NCI-H2107 (cell line): ENCODE data around the gene MYO10.

Source experiments
- DNase-seq: peaks from one replicate; lab custom pipeline; 2025; lab: John Stamatoyannopoulos, UW

The MYO10 gene

GRCh38 chr5:16943846-16944678 is 8.0 kb upstream of the MYO10 start:
- DNase-seq: no peak

- DNase-seq: no peak
Measured at GRCh38 chr5:16937503-16938161, 1.5 kb upstream of the MYO10 start.

GRCh38 chr5:16936989-16937438 is 926 bp upstream of the MYO10 start:
- DNase-seq: no peak

GRCh38 chr5:16935231-16936149 is 598 bp downstream of the MYO10 start:
- no peak for DNase-seq

- no peak for DNase-seq
Measured at GRCh38 chr5:16934677-16935153, 1.4 kb downstream of the MYO10 start.

- no peak for DNase-seq
Measured at GRCh38 chr5:16934123-16934522, 2.0 kb downstream of the MYO10 start.

GRCh38 chr5:16933337-16933736 is 2.8 kb downstream of the MYO10 start:
- no peak for DNase-seq

- DNase-seq: no peak
Measured at GRCh38 chr5:16932401-16932800, 3.7 kb downstream of the MYO10 start.

GRCh38 chr5:16931334-16932110 is 4.6 kb downstream of the MYO10 start:
- DNase-seq: no peak

- no peak for DNase-seq
Measured at GRCh38 chr5:16930496-16930895, 5.6 kb downstream of the MYO10 start.

- no peak for DNase-seq
Measured at GRCh38 chr5:16929831-16930230, 6.3 kb downstream of the MYO10 start.

- no peak for DNase-seq
Measured at GRCh38 chr5:16929347-16929746, 6.7 kb downstream of the MYO10 start.

- DNase-seq: no peak
Measured at GRCh38 chr5:16927613-16928012, 8.5 kb downstream of the MYO10 start.

- no peak for DNase-seq
Measured at GRCh38 chr5:16926417-16926816, 9.7 kb downstream of the MYO10 start.

GRCh38 chr5:16924206-16924605 is 11.9 kb downstream of the MYO10 start:
- DNase-seq: no peak

GRCh38 chr5:16922430-16922829 is 13.7 kb downstream of the MYO10 start:
- DNase-seq: no peak

- DNase-seq: no peak
Measured at GRCh38 chr5:16921211-16921610, 14.9 kb downstream of the MYO10 start.

GRCh38 chr5:16920109-16920816 is 15.8 kb downstream of the MYO10 start:
- DNase-seq: no peak

GRCh38 chr5:16918891-16919671 is 17.0 kb downstream of the MYO10 start:
- no peak for DNase-seq

GRCh38 chr5:16918156-16918555 is 17.9 kb downstream of the MYO10 start:
- no peak for DNase-seq
